Activated T-helper 9 cell treated with anti-CD3 and anti-CD28 coated beads, Interleukin-2, amount 50 U/mL, for 16 hours (primary cell): ENCODE measurements around the gene BRCA1.
"Not testable (repeated sequence)": the region's sequence is repeated elsewhere in the genome, so short reads cannot be mapped to it uniquely, and the experiment has no call there.

ENCODE experiments used
- DNase-seq: peaks from one replicate; pipeline ENCODE4 v3.0.0-alpha.2; 2020; ENCODE audit warnings: low read depth

Gene BRCA1

GRCh38 chr17:43069368-43069898 lies 55.7 kb downstream of the BRCA1 start:
- no peak for DNase-seq

- DNase-seq = no peak
Observed at GRCh38 chr17:43068570-43069367, 56.4 kb downstream of the BRCA1 start.

DNA sequence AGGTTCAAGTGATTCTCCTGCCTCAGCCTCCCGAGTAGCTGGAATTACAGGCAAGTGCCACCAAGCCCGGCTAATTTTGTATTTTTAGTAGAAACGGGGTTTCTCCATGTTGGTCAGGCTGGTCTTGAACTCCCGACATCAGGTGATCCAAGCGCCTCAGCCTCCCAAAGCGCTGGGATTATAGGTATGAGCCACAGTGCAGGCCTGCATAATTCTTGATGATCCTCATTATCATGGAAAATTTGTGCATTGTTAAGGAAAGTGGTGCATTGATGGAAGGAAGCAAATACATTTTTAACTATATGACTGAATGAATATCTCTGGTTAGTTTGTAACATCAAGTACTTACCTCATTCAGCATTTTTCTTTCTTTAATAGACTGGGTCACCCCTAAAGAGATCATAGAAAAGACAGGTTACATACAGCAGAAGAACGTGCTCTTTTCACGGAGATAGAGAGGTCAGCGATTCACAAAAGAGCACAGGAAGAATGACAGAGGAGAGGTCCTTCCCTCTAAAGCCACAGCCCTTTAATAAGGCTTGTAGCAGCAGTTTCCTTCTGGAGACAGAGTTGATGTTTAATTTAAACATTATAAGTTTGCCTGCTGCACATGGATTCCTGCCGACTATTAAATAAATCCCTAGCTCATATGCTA lies 62.1 kb downstream of the BRCA1 start:
- DNase-seq = no peak

DNA sequence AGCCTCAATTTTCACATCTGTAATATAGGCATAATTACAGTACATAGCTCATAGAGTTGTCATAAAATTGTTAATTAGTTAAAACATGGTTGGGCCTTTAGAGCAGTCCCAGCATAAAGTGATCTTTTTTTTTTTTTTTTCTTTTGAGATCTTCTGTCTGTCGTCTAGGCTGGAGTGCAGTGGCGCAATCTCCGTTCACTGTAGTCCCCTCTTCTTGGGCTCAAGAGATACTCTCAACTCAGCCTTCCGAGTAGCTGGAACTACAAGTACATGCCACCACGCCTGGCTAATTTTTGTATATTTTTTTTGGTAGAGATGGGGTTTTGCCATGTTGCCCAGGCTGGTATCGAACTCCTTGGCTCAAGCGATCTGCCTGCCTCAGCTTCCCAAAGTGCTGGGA lies 69.1 kb downstream of the BRCA1 start:
- no peak for DNase-seq

DNA sequence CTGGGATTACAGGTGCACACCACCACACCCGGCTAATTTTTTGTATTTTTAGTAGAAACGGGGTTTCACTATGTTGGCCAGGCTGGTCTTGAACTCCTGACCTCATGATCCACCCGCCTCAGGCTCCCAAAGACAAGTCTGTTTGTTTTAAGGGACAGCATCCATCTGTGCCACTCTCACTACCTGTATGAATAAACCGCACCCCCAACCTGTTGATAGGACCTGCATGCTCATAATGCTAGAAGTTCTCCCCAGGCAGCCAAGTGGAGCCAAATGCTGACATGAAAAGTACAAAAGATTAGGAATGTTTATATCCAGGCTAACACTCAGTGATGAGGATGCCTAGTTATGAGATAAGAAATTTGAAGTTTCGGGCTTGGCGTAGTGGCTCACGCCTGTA lies 72.2 kb downstream of the BRCA1 start:
- DNase-seq = not testable (repeated sequence)

- no peak for DNase-seq
Observed at GRCh38 chr17:43051969-43052368, 73.2 kb downstream of the BRCA1 start.

- DNase-seq = no peak
Observed at GRCh38 chr17:43044024-43044423, 81.1 kb downstream of the BRCA1 start.

GRCh38 chr17:43043307-43043706 lies 81.9 kb downstream of the BRCA1 start:
- no peak for DNase-seq

- no peak for DNase-seq
Observed at GRCh38 chr17:43042025-43042628, 83.0 kb downstream of the BRCA1 start.

DNA sequence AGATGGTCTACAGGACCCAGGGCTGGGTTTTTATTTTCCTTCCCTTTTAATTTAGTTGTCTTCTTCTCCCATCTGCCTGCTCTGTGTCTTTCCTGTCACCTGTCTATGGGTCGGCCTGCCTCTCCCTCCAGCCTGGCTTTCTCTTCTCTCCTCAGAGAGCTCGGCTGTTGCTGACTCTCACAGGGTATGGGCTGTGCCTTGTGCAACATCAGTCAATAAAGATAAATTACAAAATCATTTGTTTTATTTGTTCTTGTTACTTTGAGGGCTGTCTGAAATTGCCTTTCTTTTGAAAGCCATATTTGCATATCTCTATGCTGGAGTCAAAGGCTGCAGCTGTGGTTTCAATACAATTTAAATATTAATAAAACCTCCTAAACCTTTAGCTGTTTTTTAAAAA lies 84.5 kb downstream of the BRCA1 start:
- DNase-seq = no peak

GRCh38 chr17:43039646-43040045 lies 85.5 kb downstream of the BRCA1 start:
- DNase-seq = no peak

- DNase-seq = no peak
Observed at GRCh38 chr17:43034894-43035293, 90.3 kb downstream of the BRCA1 start.

GRCh38 chr17:43033948-43034881 lies 90.9 kb downstream of the BRCA1 start:
- DNase-seq = no peak

- DNase-seq = no peak
Observed at GRCh38 chr17:43031666-43032065, 93.5 kb downstream of the BRCA1 start.

DNA sequence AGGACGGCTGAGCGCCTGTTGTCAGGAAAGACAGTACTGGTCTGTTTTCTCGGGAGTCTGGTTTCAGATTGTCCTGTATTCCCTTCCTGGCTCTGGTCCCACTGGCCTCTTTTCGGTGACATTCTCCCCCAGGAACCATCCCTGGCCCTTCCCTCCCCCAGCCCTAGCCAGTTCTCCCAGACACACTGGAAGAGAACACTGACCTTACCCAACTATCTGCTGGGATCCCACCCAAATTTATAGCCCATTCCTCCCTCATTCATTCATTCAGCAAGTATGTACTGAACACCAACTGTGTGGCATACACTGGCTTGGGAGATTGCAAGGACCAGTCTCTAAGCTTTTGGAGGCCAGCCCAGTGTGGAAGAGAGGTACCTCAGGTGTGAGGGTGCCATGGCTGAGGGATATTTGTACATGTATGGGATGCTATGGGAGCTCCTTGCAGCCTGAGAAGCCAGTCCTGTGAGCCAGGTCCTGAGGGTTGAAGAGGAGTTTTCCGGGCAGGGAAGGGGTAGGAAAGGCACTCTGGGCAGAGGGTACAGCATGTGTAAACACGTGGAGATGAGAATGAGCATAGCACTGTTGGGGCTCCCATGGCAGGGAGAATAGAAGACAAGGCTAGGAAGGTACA lies 94.9 kb downstream of the BRCA1 start:
- no peak for DNase-seq

- no peak for DNase-seq
Observed at GRCh38 chr17:43028221-43028861, 96.8 kb downstream of the BRCA1 start.

GRCh38 chr17:43027091-43028032 lies 97.8 kb downstream of the BRCA1 start:
- no peak for DNase-seq

DNA sequence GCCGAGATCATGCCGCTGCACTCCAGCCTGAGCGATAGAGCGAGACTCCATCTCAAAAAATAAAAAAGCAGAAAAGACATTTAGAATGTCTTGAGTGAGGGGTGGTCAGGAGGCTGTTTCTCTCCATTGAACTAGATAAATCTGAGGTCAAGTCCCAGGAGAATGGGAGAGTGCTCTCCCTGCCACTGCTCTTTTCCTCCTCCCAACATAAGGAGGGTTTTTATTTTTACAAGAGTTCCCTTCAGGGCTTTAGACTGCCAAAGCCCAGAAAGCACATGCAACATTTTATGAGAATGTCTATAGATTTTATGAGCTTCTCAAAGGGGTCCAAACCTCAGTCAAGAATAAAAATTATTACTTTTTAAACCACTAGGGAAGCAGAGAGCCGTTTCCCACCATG lies 98.6 kb downstream of the BRCA1 start:
- DNase-seq = no peak

DNA sequence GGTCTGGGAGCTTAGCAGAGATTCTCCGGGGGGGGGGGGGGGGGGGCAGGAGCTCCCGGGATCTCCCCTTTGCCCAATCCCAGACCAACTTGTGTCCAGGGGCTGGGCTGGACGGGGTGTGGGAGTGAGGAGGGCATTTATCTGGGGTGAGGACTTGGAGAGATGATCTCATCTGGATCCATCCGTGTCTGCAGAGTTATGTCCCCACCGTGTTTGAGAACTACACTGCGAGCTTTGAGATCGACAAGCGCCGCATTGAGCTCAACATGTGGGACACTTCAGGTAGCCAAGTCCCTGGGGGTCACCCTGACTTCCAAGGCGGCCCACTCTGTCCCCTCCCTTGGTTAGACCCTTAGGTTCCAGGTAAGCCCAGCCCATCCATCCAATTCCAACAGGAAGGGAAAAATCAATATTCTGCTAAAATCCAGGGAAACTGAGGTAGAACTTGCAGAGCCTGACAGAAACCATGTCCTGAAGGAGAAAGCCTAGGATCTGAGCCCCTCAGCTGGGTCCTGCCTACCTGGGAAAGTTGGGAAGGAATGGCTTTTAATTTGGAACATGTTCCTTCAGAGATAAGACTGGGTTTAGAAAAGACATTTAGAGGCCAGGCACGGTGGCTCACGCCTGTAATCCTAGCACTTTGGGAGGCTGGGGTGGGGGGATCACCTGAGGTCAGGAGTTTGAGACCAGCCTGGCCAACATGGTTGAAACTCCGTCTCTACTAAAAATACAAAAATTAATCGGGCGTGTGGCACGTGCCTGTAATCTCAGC lies 99.2 kb downstream of the BRCA1 start:
- no peak for DNase-seq
